ENCODE results near the gene SESTD1. TPM values are rescaled to one million over a fixed set of nuclear protein-coding genes. Genes with fewer than 3 reads are reported as not detected.

Gene SESTD1
- total RNA-seq, 2 donors from 2014 or later = 51.3 to 75.4 TPM

DNA sequence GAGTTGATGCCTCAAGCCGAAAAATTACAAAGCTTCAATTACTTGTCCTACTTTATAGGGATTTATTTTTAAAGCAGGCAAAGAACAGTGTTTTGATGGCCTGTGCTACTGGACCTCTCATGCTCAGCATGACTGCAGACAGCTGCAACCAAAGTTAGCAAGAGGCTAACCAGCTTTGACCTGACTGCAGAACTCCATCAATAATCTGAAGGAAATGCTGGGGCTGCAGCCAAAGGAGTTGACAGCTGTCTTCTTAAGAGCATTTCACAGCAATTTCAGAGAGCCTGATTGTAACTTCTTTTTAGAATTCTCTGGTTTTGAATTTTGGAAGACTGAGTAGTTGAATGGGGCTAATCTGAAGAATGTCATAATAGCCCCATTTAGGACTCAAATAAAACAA is 46.5 kb upstream of the SESTD1 start:
- H3K27ac ChIP-seq (ENCODE audit: low read depth, low read length) = peak overlapping the region; percentile 6
- peaks cover 15% of the 10 kb centered on the region for H3K9me3 ChIP-seq (ENCODE audit: control insufficient read depth, low read length)
- H3K36me3 Mint-ChIP-seq (ENCODE audit: low read depth) = peaks cover 2% of the 10 kb centered on the region
- no peak overlapping the region for H3K27ac Mint-ChIP-seq
- no peaks in the 10 kb centered on the region for H3K36me3 ChIP-seq (ENCODE audit: control insufficient read depth, insufficient read depth, low read length)
- WGBS, 2 experiments (ENCODE audit: insufficient coverage in 1 of 2, insufficient read length in 1 of 2) = 80 to 89% methylated on average over 1 of the region's 1 CpG
- H3K4me3 Mint-ChIP-seq = no peak overlapping the region
- no peak for DNase-seq
- no peak overlapping the region for H3K4me3 ChIP-seq (ENCODE audit: low read length)
- no peaks in the 10 kb centered on the region for H3K27me3 ChIP-seq (ENCODE audit: control insufficient read depth, insufficient read depth, low read length, poor library complexity, severe bottlenecking)
- H3K9ac ChIP-seq (ENCODE audit: extremely low read depth, low read length, poor library complexity, severe bottlenecking) = no peak overlapping the region
- no peaks in the 10 kb centered on the region for H3K4me1 ChIP-seq (ENCODE audit: control insufficient read depth, insufficient read depth, low read length)
- no peaks in the 10 kb centered on the region for H3K4me1 Mint-ChIP-seq
- H3K27me3 Mint-ChIP-seq (ENCODE audit: insufficient read depth) = no peaks in the 10 kb centered on the region
- H3K9me3 Mint-ChIP-seq = peaks cover 31% of the 10 kb centered on the region
- TF ChIP-seq, protein P1, sequence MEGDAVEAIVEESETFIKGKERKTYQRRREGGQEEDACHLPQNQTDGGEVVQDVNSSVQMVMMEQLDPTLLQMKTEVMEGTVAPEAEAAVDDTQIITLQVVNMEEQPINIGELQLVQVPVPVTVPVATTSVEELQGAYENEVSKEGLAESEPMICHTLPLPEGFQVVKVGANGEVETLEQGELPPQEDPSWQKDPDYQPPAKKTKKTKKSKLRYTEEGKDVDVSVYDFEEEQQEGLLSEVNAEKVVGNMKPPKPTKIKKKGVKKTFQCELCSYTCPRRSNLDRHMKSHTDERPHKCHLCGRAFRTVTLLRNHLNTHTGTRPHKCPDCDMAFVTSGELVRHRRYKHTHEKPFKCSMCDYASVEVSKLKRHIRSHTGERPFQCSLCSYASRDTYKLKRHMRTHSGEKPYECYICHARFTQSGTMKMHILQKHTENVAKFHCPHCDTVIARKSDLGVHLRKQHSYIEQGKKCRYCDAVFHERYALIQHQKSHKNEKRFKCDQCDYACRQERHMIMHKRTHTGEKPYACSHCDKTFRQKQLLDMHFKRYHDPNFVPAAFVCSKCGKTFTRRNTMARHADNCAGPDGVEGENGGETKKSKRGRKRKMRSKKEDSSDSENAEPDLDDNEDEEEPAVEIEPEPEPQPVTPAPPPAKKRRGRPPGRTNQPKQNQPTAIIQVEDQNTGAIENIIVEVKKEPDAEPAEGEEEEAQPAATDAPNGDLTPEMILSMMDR (conservative IDR thresholded peaks at IDR 0.05) = no peak

- Histone ChIP-seq H3K9ac (ENCODE audit: extremely low read depth, low read length, poor library complexity, severe bottlenecking) (no peak overlapping the region), H3K27me3 (ENCODE audit: control insufficient read depth, insufficient read depth, low read length, poor library complexity, severe bottlenecking) (no peaks in the 10 kb centered on the region), H3K4me1 (ENCODE audit: control insufficient read depth, insufficient read depth, low read length) (no peaks in the 10 kb centered on the region), H3K27ac (ENCODE audit: low read depth, low read length) (no peak overlapping the region), H3K4me3 (ENCODE audit: low read length) (no peak overlapping the region), H3K36me3 (ENCODE audit: control insufficient read depth, insufficient read depth, low read length) (no peaks in the 10 kb centered on the region), H3K9me3 (ENCODE audit: control insufficient read depth, low read length) (no peaks in the 10 kb centered on the region)
- Mint-ChIP-seq H3K4me1 (no peaks in the 10 kb centered on the region), H3K27me3 (ENCODE audit: insufficient read depth) (no peaks in the 10 kb centered on the region), H3K4me3 (no peak overlapping the region), H3K9me3 (no peaks in the 10 kb centered on the region), H3K36me3 (ENCODE audit: low read depth) (no peaks in the 10 kb centered on the region), H3K27ac (no peak overlapping the region)
- TF ChIP-seq, protein P1 (conservative IDR thresholded peaks at IDR 0.05) = no peak
- no peak for DNase-seq
- WGBS, 2 experiments (ENCODE audit: insufficient coverage in 1 of 2, insufficient read length in 1 of 2) = 82 to 90% methylated on average over 1 to 5 of the region's 5 CpGs
Observed at GRCh38 chr2:179307616-179308371, 43.2 kb upstream of the SESTD1 start.

- Histone ChIP-seq H3K9me3 (ENCODE audit: control insufficient read depth, low read length) (no peaks in the 10 kb centered on the region), H3K27ac (ENCODE audit: low read depth, low read length) (no peak overlapping the region), H3K36me3 (ENCODE audit: control insufficient read depth, insufficient read depth, low read length) (no peaks in the 10 kb centered on the region), H3K4me3 (ENCODE audit: low read length) (no peak overlapping the region), H3K27me3 (ENCODE audit: control insufficient read depth, insufficient read depth, low read length, poor library complexity, severe bottlenecking) (no peaks in the 10 kb centered on the region), H3K4me1 (ENCODE audit: control insufficient read depth, insufficient read depth, low read length) (no peaks in the 10 kb centered on the region), H3K9ac (ENCODE audit: extremely low read depth, low read length, poor library complexity, severe bottlenecking) (no peak overlapping the region)
- Mint-ChIP-seq H3K4me1 (no peaks in the 10 kb centered on the region), H3K36me3 (ENCODE audit: low read depth) (peaks cover 3% of the 10 kb centered on the region), H3K9me3 (peaks cover 12% of the 10 kb centered on the region), H3K4me3 (no peak overlapping the region), H3K27me3 (ENCODE audit: insufficient read depth) (no peaks in the 10 kb centered on the region), H3K27ac (no peak overlapping the region)
- DNase-seq = no peak
- 93% methylated on average over 3 of the region's 3 CpGs for WGBS, 2 experiments (ENCODE audit: insufficient coverage in 1 of 2, insufficient read length in 1 of 2)
- TF ChIP-seq, protein P1 (conservative IDR thresholded peaks at IDR 0.05) = no peak
Observed at GRCh38 chr2:179305125-179305524, 40.5 kb upstream of the SESTD1 start.

Measured in endodermal cell (in vitro differentiated cells).